HepG2 (cell line): ENCODE measurements around the gene C2orf78.

Experiments
- CHCHD3 ChIP-seq: sonication (generic); formaldehyde crosslinking; IDR thresholded peaks from 2 replicates; pipeline ENCODE4 v1.8.0; 2022; ENCODE audit warnings: mild to moderate bottlenecking, missing genetic modification reagents, moderate library complexity
- EZH2 ChIP-seq: conservative IDR thresholded peaks from 2 replicates; pipeline ENCODE4 v1.6.1; 2012; ENCODE audit warnings: mild to moderate bottlenecking, low read depth, low read length, moderate library complexity
- HDAC2 ChIP-seq: sonication (generic); formaldehyde crosslinking; IDR thresholded peaks from 2 replicates; pipeline ENCODE4 v1.4.0; 2020; ENCODE audit warnings: missing genetic modification reagents
- KDM1A ChIP-seq: IDR thresholded peaks from 2 replicates; pipeline ENCODE4 v1.6.1; 2016; ENCODE audit warnings: missing compliant biosample characterization

DNA sequence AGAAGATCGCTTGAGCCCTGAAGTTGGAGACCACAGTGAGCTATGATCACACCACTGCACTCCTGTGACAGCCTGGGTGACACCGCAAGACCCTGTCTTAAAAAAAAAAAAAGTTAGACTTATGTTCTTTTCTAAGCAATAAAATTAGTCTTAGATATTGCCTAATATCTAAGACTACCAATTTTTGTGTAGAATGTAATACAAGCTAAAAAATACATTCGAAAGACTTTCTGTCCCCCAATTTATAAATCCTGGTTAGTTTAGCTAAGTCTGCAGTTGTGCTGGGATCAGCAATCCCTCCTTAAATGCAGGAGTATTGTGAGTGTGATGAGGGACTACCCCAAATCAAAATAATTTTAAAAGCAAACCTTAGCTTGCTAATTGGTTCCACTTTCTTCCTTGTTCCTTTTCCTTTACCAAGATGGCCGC is 44.4 kb downstream of the C2orf78 start:
- TF ChIP-seq HDAC2 (CRISPR knock-in tag), result no peak
- no peak for TF ChIP-seq KDM1A (CRISPR knock-in tag)
- TF ChIP-seq CHCHD3, result no peak
- no peak for TF ChIP-seq EZH2
